Measurements from ENCODE around the gene PALM3.

The PALM3 gene

DNA sequence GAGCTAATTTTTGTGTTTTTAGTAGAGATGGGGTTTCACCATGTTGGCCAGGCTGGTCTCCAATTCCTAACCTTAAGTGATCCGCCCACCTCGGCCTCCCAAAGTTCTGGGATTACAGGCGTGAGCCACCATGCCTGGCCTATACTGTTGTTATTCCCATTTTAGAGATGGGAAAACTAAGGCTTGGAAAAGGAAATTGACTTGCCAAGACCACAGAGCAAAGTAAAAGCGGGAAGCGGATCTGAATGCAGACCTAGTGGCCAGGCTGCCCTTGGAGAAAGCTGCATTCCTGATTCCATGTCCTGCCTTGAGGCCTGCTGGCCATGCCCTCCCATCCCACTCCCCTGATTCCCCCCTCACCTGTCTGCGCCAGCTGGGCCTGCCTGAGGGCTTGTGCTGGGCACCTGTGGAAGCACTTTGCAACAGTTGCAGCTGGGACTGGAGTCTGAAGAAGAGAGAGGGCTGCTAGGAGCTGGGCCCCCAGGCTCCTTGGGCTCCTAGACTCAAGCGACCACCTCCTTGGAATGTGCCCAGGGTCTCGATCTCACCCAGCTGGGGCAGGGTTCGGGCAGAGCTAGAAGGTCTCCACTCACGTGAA is 5.7 kb downstream of the PALM3 start:
- H3K27ac ChIP-seq: no peak overlapping the region
- TF ChIP-seq ZFX (IDR thresholded peaks at IDR 0.05) (no peak), CTCF (conservative IDR thresholded peaks at IDR 0.05) (no peak)

- TF ChIP-seq CTCF (conservative IDR thresholded peaks at IDR 0.05) (no peak), ZFX (IDR thresholded peaks at IDR 0.05) (no peak)
- H3K27ac ChIP-seq: no peak overlapping the region
Observed at GRCh38 chr19:14055396-14055795, 6.5 kb downstream of the PALM3 start.

GRCh38 chr19:14054721-14055120 is 7.2 kb downstream of the PALM3 start:
- no peak for TF ChIP-seq ZFX (IDR thresholded peaks at IDR 0.05)
- TF ChIP-seq CTCF (conservative IDR thresholded peaks at IDR 0.05): no peak
- H3K27ac ChIP-seq: no peak overlapping the region

DNA sequence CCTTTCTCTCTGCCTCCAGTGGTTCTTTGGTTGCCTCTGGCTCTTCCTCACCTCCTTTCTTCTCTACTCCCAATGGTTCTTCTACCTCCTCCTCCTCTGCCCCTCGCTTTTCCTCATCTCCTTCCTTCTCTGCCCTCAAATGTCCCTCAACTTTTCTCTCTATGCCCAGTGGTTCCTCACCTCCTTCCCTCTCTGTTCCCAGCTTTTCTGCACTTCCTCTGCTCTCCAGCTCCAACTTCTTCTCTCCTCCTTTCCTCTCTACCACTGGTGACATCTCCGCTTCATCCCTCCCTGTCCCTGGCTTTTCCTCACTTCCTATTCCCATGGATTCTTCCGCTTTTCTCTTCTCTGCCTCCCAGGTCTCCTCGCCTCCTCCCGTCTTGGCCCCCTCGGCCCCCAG is 7.8 kb downstream of the PALM3 start:
- no peak for TF ChIP-seq ZFX (IDR thresholded peaks at IDR 0.05)
- TF ChIP-seq CTCF (conservative IDR thresholded peaks at IDR 0.05): no peak
- H3K27ac ChIP-seq: no peak overlapping the region

- H3K27ac ChIP-seq: no peak overlapping the region
- TF ChIP-seq CTCF (conservative IDR thresholded peaks at IDR 0.05): no peak
- no peak for TF ChIP-seq ZFX (IDR thresholded peaks at IDR 0.05)
Observed at GRCh38 chr19:14053500-14053899, 8.4 kb downstream of the PALM3 start.

- TF ChIP-seq CTCF (conservative IDR thresholded peaks at IDR 0.05) (no peak), ZFX (IDR thresholded peaks at IDR 0.05) (no peak)
- no peak overlapping the region for H3K27ac ChIP-seq
Observed at GRCh38 chr19:14053032-14053431, 8.8 kb downstream of the PALM3 start.

DNA sequence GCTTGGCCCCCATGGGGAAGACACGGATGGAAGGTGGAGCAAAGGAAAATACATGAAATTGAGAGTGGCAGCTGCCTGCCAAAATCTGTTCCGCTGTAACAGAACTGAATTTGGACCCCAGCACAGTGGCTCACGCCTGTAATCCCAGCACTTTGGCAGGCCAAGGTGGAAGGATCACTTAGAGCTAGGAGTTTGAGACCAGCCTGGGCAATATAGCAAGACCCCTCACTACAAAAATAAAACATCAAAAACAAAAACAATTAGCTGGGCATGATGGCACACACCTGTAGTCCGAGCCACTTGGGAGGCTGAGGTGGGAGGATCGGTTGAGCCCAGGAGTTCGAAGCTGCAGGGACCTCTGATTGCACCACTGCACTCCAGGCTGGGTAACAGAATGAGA is 9.4 kb downstream of the PALM3 start:
- no peak overlapping the region for H3K27ac ChIP-seq
- TF ChIP-seq CTCF (conservative IDR thresholded peaks at IDR 0.05) (no peak), ZFX (IDR thresholded peaks at IDR 0.05) (no peak)

Data from C4-2B (cell line).